Fibroblast of lung (primary cell): ENCODE measurements around the gene MOCOS. TPM values are rescaled to one million over a fixed set of nuclear protein-coding genes. Genes with fewer than 3 reads are reported as not detected.

ENCODE experiments used
- DNase-seq, 2 donors: peaks; one replicate each; pipeline versions ENCODE4 v3.0.0 to v3.0.0-alpha.2; 2010; ENCODE audit warnings: low read depth in 2 of 2
- H2AFZ ChIP-seq: 2 replicates; pipeline ENCODE4 v1.5.1; 2012; ENCODE audit warnings: low read length, control low read depth, inconsistent platforms
- H3K27ac ChIP-seq: 2 replicates; pipeline ENCODE4 v1.5.1; 2011; ENCODE audit warnings: low read length, control low read depth; ENCODE audit not compliant: insufficient read depth
- H3K27me3 ChIP-seq: 2 replicates; pipeline ENCODE4 v1.5.1; 2011; ENCODE audit warnings: mild to moderate bottlenecking, low read length; ENCODE audit not compliant: control insufficient read depth, insufficient read depth
- H3K36me3 ChIP-seq: 2 replicates; pipeline ENCODE4 v1.5.1; 2011; ENCODE audit warnings: low read length; ENCODE audit not compliant: control insufficient read depth, insufficient read depth
- H3K4me1 ChIP-seq: 2 replicates; pipeline ENCODE4 v1.5.1; 2011; ENCODE audit warnings: low read length; ENCODE audit not compliant: control insufficient read depth, insufficient read depth; ENCODE audit errors: extremely low read depth
- H3K4me2 ChIP-seq: 2 replicates; pipeline ENCODE4 v1.5.1; 2011; ENCODE audit warnings: low read length, control low read depth; ENCODE audit not compliant: insufficient read depth; ENCODE audit errors: extremely low read depth
- H3K4me3 ChIP-seq, 4 experiments: fragments of 200-600 bp in 1 of 4; sonication (generic) in 1 of 4; replicated peaks in 1 of 4; 2 replicates each; pipeline ENCODE4 v1.5.1; 2011 to 2016; ENCODE audit warnings: low read length in 4 of 4, low read depth in 3 of 4, mild to moderate bottlenecking in 3 of 4, control low read depth in 2 of 4, inconsistent platforms in 1 of 4, mixed read lengths in 1 of 4; ENCODE audit not compliant: insufficient read depth in 1 of 4; ENCODE audit errors: control extremely low read depth in 1 of 4
- H3K79me2 ChIP-seq: 2 replicates; pipeline ENCODE4 v1.5.1; 2012; ENCODE audit warnings: mild to moderate bottlenecking, low read length, inconsistent platforms; ENCODE audit not compliant: control insufficient read depth, insufficient read depth
- H3K9ac ChIP-seq: 2 replicates; pipeline ENCODE4 v1.5.1; 2011; ENCODE audit warnings: mild to moderate bottlenecking, low read length, control low read depth; ENCODE audit not compliant: insufficient read depth
- H3K9me3 ChIP-seq: 2 replicates; pipeline ENCODE4 v1.5.1; 2012; ENCODE audit warnings: low read depth, low read length; ENCODE audit not compliant: control insufficient read depth, insufficient read depth
- H4K20me1 ChIP-seq: 2 replicates; pipeline ENCODE4 v1.5.1; 2011; ENCODE audit warnings: low read length; ENCODE audit not compliant: control insufficient read depth, insufficient read depth; ENCODE audit errors: extremely low read depth
- EZH2 ChIP-seq: IDR thresholded peaks from 2 replicates; pipeline ENCODE4 v1.5.1; 2012; ENCODE audit warnings: low read length, control low read depth, mild to moderate bottlenecking; ENCODE audit errors: missing control alignments
- polyA plus RNA-seq, 2 donors: library from polyadenylated mRNA; depleted of rRNA in 1 of 2; stranded (reverse) in 1 of 2; unstranded in 1 of 2; fragments of >200 nt; gene quantifications; 2 replicates each; pipeline ENCODE4 v1.2.1, GENCODE V29; 2011 to 2012; ENCODE audit warnings: missing spikeins in 1 of 2
- total RNA-seq: library from RNA; depleted of rRNA; stranded (reverse); fragments of >200 nt; gene quantifications from 2 replicates; pipeline ENCODE4 v1.2.1, GENCODE V29; 2014
- TF ChIP-seq, protein P1 (sequence below), 2 donors: IDR thresholded peaks in 1 of 2; conservative IDR thresholded peaks in 1 of 2; 1 replicate in 1 of 2; 2 replicates in 1 of 2; pipeline ENCODE4 v1.5.1; 2011 to 2012; ENCODE audit warnings: low read length in 2 of 2, control low read depth in 1 of 2, inconsistent platforms in 1 of 2, low read depth in 1 of 2, mild to moderate bottlenecking in 1 of 2

MOCOS gene
- total and polyA plus RNA-seq, 2 donors (not counting 1 experiment from before 2014, with no cell fraction given): 2.0 to 13.9 TPM

DNA sequence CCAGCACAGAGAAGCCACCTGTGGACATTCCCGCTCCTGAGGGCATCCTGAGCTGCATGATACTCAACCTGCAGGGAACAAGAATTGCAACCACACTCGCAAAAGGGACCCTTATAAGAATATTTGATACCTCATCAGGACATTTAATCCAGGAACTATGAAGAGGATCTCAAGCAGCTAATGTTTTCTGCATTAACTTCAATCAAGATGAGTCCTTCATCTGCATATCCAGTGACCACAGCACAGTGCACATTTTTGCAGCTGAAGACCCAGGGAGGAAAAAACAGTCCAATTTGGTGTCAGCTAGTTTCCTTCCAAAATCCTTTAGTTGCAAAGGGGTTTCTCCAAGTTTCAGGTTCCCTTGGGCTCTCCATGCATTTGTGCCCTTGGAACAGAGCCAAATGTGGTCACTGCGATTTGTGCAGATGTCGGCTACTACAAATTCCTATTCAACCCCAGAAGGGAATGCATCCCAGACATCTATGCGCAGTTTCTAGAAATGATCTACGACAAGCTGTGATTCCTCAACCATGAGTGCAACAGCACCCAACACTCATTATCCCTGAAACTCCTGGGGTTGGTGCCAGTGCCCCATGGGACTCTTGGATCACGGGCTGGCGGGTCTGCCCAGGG is 86.9 kb downstream of the MOCOS start:
- Histone ChIP-seq H3K27ac (no peak overlapping the region), H3K27me3 (peaks cover 2% of the 10 kb centered on the region), H3K4me2 (no peak overlapping the region), H3K79me2 (no peaks in the 10 kb centered on the region), H2AFZ (no peak overlapping the region), H3K36me3 (no peaks in the 10 kb centered on the region), H3K9me3 (no peaks in the 10 kb centered on the region), H3K9ac (no peak overlapping the region), H4K20me1 (no peaks in the 10 kb centered on the region), H3K4me1 (no peaks in the 10 kb centered on the region), H3K4me3 (no peak overlapping the region)
- TF ChIP-seq, protein P1, sequence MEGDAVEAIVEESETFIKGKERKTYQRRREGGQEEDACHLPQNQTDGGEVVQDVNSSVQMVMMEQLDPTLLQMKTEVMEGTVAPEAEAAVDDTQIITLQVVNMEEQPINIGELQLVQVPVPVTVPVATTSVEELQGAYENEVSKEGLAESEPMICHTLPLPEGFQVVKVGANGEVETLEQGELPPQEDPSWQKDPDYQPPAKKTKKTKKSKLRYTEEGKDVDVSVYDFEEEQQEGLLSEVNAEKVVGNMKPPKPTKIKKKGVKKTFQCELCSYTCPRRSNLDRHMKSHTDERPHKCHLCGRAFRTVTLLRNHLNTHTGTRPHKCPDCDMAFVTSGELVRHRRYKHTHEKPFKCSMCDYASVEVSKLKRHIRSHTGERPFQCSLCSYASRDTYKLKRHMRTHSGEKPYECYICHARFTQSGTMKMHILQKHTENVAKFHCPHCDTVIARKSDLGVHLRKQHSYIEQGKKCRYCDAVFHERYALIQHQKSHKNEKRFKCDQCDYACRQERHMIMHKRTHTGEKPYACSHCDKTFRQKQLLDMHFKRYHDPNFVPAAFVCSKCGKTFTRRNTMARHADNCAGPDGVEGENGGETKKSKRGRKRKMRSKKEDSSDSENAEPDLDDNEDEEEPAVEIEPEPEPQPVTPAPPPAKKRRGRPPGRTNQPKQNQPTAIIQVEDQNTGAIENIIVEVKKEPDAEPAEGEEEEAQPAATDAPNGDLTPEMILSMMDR (conservative IDR thresholded peaks at IDR 0.05 in 1 of 2, IDR thresholded peaks at IDR 0.05 in 1 of 2; ENCODE audit: low read depth in 1 of 2, low read length in 2 of 2): no peak
- TF ChIP-seq EZH2: no peak
- no peak for DNase-seq

DNA sequence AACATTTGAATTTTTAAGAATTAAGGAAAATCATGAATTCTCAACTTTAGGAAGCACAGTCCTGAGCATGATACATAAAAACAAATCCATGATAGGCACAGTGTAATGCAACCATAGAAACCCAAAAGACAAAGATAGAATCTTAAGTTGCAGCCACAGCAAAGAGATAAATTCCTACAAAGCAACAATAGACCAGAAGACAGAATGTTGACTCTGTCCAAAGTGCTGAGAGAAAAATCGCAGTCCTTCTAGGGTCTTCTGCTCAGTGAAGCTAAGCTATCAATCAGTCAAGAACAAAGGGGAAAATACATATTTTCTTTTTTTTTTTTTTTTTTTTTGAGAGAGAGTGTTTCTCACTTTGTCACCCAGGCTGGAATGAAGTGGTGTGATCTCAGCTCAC is 88.3 kb downstream of the MOCOS start:
- no peaks in the 10 kb centered on the region for H3K79me2 ChIP-seq
- H3K4me3 ChIP-seq: no peak overlapping the region
- no peak for TF ChIP-seq EZH2
- TF ChIP-seq, protein P1 (conservative IDR thresholded peaks at IDR 0.05 in 1 of 2, IDR thresholded peaks at IDR 0.05 in 1 of 2; ENCODE audit: low read depth in 1 of 2, low read length in 2 of 2): no peak
- no peak overlapping the region for H2AFZ ChIP-seq
- DNase-seq: no peak
- no peaks in the 10 kb centered on the region for H3K36me3 ChIP-seq
- H4K20me1 ChIP-seq: no peaks in the 10 kb centered on the region
- no peak overlapping the region for H3K27ac ChIP-seq
- H3K9ac ChIP-seq: no peak overlapping the region
- H3K27me3 ChIP-seq: peaks cover 2% of the 10 kb centered on the region
- H3K4me1 ChIP-seq: no peaks in the 10 kb centered on the region
- H3K9me3 ChIP-seq: no peaks in the 10 kb centered on the region
- H3K4me2 ChIP-seq: no peak overlapping the region

DNA sequence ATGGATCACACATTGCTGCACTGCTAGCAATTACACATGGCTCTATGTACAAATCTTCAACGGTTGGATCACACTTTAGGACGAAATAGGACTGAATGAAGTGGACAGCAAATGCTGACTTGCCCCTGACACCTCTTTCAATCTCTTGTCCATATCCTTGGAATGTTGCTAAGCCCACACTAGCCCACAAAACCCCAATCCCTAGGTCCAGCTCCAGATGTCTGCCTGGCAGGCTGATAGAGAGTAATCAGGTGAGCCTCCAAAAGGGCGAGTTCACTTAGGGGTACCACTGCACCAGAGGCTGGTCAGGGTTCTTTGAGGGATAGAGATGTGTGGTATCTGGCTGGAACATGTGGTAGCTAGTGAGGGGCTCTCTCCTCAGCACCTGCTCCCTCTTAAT is 91.7 kb downstream of the MOCOS start:
- TF ChIP-seq EZH2: no peak
- TF ChIP-seq, protein P1 (conservative IDR thresholded peaks at IDR 0.05 in 1 of 2, IDR thresholded peaks at IDR 0.05 in 1 of 2; ENCODE audit: low read depth in 1 of 2, low read length in 2 of 2): no peak
- Histone ChIP-seq H3K4me2 (no peak overlapping the region), H4K20me1 (no peaks in the 10 kb centered on the region), H3K27me3 (peaks cover 4% of the 10 kb centered on the region), H2AFZ (no peak overlapping the region), H3K27ac (no peak overlapping the region), H3K79me2 (no peaks in the 10 kb centered on the region), H3K4me3 (no peak overlapping the region), H3K36me3 (no peaks in the 10 kb centered on the region), H3K9ac (no peak overlapping the region), H3K4me1 (no peaks in the 10 kb centered on the region), H3K9me3 (no peaks in the 10 kb centered on the region)
- no peak for DNase-seq
